Epithelial cell of alveolus of lung (primary cell): Measurements from ENCODE around the gene USH2A. TPM values are rescaled to one million over a fixed set of nuclear protein-coding genes. Genes with fewer than 3 reads are reported as not detected.

Experiments used
- total RNA-seq: library from RNA; depleted of rRNA; stranded (reverse); fragments of >200 nt; gene quantifications from 2 replicates; pipeline ENCODE4 v1.2.1, GENCODE V29; 2015

The USH2A gene, protein sequence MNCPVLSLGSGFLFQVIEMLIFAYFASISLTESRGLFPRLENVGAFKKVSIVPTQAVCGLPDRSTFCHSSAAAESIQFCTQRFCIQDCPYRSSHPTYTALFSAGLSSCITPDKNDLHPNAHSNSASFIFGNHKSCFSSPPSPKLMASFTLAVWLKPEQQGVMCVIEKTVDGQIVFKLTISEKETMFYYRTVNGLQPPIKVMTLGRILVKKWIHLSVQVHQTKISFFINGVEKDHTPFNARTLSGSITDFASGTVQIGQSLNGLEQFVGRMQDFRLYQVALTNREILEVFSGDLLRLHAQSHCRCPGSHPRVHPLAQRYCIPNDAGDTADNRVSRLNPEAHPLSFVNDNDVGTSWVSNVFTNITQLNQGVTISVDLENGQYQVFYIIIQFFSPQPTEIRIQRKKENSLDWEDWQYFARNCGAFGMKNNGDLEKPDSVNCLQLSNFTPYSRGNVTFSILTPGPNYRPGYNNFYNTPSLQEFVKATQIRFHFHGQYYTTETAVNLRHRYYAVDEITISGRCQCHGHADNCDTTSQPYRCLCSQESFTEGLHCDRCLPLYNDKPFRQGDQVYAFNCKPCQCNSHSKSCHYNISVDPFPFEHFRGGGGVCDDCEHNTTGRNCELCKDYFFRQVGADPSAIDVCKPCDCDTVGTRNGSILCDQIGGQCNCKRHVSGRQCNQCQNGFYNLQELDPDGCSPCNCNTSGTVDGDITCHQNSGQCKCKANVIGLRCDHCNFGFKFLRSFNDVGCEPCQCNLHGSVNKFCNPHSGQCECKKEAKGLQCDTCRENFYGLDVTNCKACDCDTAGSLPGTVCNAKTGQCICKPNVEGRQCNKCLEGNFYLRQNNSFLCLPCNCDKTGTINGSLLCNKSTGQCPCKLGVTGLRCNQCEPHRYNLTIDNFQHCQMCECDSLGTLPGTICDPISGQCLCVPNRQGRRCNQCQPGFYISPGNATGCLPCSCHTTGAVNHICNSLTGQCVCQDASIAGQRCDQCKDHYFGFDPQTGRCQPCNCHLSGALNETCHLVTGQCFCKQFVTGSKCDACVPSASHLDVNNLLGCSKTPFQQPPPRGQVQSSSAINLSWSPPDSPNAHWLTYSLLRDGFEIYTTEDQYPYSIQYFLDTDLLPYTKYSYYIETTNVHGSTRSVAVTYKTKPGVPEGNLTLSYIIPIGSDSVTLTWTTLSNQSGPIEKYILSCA (N-terminal part only)
- total RNA-seq = not detected in 2 replicates

DNA sequence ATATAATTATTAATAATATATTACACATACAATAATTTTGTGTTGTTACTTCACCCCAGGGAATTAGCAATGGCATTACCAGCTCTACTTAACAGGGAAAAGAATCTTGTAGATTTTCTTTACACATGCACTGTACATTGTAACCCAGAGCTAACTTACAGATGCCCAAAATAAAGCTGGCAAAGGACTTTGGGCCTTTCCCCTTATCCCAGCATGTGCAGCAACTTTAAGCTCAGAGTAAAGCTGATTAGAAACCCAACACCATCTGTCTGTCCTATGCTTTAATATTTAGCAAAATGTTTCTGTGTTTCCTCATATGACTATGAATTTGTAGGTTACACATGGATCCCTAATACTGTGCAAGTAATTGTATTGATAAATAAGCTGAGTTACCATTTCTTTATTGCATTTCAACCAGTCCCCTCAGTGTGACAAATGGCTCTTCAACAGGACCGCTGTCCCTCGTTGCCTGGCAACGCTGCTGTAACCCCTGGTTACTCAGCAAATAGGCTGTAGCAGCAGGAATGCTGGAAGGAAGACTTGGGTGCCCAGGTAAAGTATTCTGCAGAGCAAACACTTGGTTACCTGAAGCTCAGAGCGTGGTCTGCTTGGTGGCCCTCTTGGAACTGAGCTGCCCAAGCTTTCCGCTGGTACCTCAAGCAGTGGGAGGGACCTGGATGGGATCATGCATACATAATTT, at the start of gene USH2A:
TSS of gene USH2A (minus strand) at position 628 of the 700 bp plus-strand sequence. CDS start 1,112 bp downstream, outside the sequence.

